ENCODE results near the gene SLC20A1.

SLC20A1 gene

GRCh38 chr2:112682101-112682500 lies 36.4 kb downstream of the SLC20A1 start:
- TF ChIP-seq TAF1 (IDR thresholded peaks at IDR 0.05; ENCODE audit: borderline replicate concordance, insufficient read depth, low read length) = no peak
- TF ChIP-seq FOXP2 (optimal IDR thresholded peaks at IDR 0.05; ENCODE audit: borderline replicate concordance, extremely low read depth, extremely low read length, insufficient read depth) = no peak
- TF ChIP-seq POLR2AphosphoS5 (IDR thresholded peaks at IDR 0.05; ENCODE audit: low read depth, low read length) = no peak
- no peak for TF ChIP-seq REST (IDR thresholded peaks at IDR 0.05; ENCODE audit: insufficient read depth in 1 of 2, low read depth in 2 of 2, low read length in 2 of 2)
- no peak for TF ChIP-seq SIN3A (IDR thresholded peaks at IDR 0.05; ENCODE audit: borderline replicate concordance, insufficient read depth, low read length)

GRCh38 chr2:112683550-112684414 lies 38.0 kb downstream of the SLC20A1 start:
- TF ChIP-seq FOXP2 (optimal IDR thresholded peaks at IDR 0.05; ENCODE audit: borderline replicate concordance, extremely low read depth, extremely low read length, insufficient read depth) (peak; percentile 61), TAF1 (IDR thresholded peaks at IDR 0.05; ENCODE audit: borderline replicate concordance, insufficient read depth, low read length) (no peak), REST (IDR thresholded peaks at IDR 0.05; ENCODE audit: insufficient read depth in 1 of 2, low read depth in 2 of 2, low read length in 2 of 2) (no peak), POLR2AphosphoS5 (IDR thresholded peaks at IDR 0.05; ENCODE audit: low read depth, low read length) (no peak), SIN3A (IDR thresholded peaks at IDR 0.05; ENCODE audit: borderline replicate concordance, insufficient read depth, low read length) (no peak)

GRCh38 chr2:112684415-112684775 lies 38.7 kb downstream of the SLC20A1 start:
- no peak for TF ChIP-seq REST (IDR thresholded peaks at IDR 0.05; ENCODE audit: insufficient read depth in 1 of 2, low read depth in 2 of 2, low read length in 2 of 2)
- TF ChIP-seq TAF1 (IDR thresholded peaks at IDR 0.05; ENCODE audit: borderline replicate concordance, insufficient read depth, low read length) = no peak
- TF ChIP-seq POLR2AphosphoS5 (IDR thresholded peaks at IDR 0.05; ENCODE audit: low read depth, low read length) = no peak
- no peak for TF ChIP-seq SIN3A (IDR thresholded peaks at IDR 0.05; ENCODE audit: borderline replicate concordance, insufficient read depth, low read length)
- TF ChIP-seq FOXP2 (optimal IDR thresholded peaks at IDR 0.05; ENCODE audit: borderline replicate concordance, extremely low read depth, extremely low read length, insufficient read depth) = no peak

- no peak for TF ChIP-seq SIN3A (IDR thresholded peaks at IDR 0.05; ENCODE audit: borderline replicate concordance, insufficient read depth, low read length)
- TF ChIP-seq FOXP2 (optimal IDR thresholded peaks at IDR 0.05; ENCODE audit: borderline replicate concordance, extremely low read depth, extremely low read length, insufficient read depth) = no peak
- TF ChIP-seq TAF1 (IDR thresholded peaks at IDR 0.05; ENCODE audit: borderline replicate concordance, insufficient read depth, low read length) = no peak
- no peak for TF ChIP-seq POLR2AphosphoS5 (IDR thresholded peaks at IDR 0.05; ENCODE audit: low read depth, low read length)
- TF ChIP-seq REST (IDR thresholded peaks at IDR 0.05; ENCODE audit: insufficient read depth in 1 of 2, low read depth in 2 of 2, low read length in 2 of 2) = no peak
These were observed 39.6 kb downstream of the SLC20A1 start for GRCh38 chr2:112685271-112685884.

Data from PFSK-1 (cell line).